Measurements from ENCODE around the gene MAPK12. TPM values are rescaled to one million over a fixed set of nuclear protein-coding genes. Genes with fewer than 3 reads are reported as not detected.
"Not testable (repeated sequence)": the region's sequence is repeated elsewhere in the genome, so short reads cannot be mapped to it uniquely, and the experiment has no call there.

MAPK12 gene
- polyA plus RNA-seq, 1 donor from 2014 or later = 36.7 TPM

DNA sequence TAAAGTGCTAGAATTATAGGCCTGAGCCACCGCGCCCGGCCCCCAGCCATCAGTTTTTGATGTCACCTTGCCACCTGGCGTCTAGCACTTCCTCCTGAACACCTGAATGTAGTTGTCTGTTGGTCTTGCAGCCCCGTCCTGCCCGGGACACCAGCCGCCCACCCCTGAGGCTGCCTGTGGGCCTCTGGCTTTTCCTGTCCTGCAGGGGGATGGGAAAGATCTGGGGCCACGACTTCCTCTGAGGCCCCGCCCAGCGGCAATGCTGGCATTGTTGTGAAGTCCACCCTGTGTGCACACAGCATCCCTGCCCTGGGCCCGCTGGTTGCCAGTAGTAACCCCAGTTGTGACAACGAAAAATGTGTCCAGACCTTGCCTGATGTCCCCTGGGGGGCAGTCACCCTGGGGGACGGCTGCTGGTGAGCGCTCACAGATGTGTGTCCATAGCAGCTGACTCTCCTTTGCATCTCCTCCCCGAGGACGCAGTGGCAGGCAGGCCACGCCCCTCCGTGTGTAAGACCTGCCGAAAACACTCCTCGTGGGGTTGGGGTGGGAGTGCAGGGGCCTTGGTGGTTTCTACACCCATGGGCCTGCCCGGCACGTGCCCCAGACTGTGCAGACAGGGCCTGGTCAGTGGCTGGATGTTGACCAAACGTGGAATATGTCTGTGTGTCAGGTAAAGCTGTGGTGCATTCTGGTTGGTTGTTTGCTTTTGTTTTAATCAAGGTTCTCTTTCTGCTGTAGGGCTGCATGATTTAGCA lies 53.9 kb downstream of the MAPK12 start:
- no peaks in the 10 kb centered on the region for H3K9me2 ChIP-seq (ENCODE audit: insufficient read depth, low read length)
- no peak overlapping the region for H3K4me3 ChIP-seq (ENCODE audit: low read length)
- H3K9ac ChIP-seq (ENCODE audit: low read length) = no peak overlapping the region
- H3K27me3 ChIP-seq (ENCODE audit: insufficient read depth, low read depth, low read length) = no peaks in the 10 kb centered on the region
- no peaks in the 10 kb centered on the region for H4K20me1 ChIP-seq (ENCODE audit: insufficient read depth)
- H3K27ac ChIP-seq (ENCODE audit: low read length) = no peak overlapping the region
- peaks cover 10% of the 10 kb centered on the region for H3K79me2 ChIP-seq (replicated peaks; ENCODE audit: insufficient read depth, low read length)
- H3K36me3 ChIP-seq (ENCODE audit: insufficient read depth, low read length) = peaks cover 11% of the 10 kb centered on the region
- H3F3A ChIP-seq (ENCODE audit: insufficient read depth, low read length, poor library complexity, severe bottlenecking) = no peaks in the 10 kb centered on the region
- H3K4me2 ChIP-seq (ENCODE audit: low read length) = no peak overlapping the region
- TF ChIP-seq RAD21 (conservative IDR thresholded peaks at IDR 0.05) (no peak), EZH2 (IDR thresholded peaks at IDR 0.05; ENCODE audit: borderline replicate concordance, insufficient read depth, low read length, poor library complexity, severe bottlenecking) (no peak), MXI1 (conservative IDR thresholded peaks at IDR 0.05; ENCODE audit: poor library complexity, severe bottlenecking) (no peak)
- TF ChIP-seq, protein P1, sequence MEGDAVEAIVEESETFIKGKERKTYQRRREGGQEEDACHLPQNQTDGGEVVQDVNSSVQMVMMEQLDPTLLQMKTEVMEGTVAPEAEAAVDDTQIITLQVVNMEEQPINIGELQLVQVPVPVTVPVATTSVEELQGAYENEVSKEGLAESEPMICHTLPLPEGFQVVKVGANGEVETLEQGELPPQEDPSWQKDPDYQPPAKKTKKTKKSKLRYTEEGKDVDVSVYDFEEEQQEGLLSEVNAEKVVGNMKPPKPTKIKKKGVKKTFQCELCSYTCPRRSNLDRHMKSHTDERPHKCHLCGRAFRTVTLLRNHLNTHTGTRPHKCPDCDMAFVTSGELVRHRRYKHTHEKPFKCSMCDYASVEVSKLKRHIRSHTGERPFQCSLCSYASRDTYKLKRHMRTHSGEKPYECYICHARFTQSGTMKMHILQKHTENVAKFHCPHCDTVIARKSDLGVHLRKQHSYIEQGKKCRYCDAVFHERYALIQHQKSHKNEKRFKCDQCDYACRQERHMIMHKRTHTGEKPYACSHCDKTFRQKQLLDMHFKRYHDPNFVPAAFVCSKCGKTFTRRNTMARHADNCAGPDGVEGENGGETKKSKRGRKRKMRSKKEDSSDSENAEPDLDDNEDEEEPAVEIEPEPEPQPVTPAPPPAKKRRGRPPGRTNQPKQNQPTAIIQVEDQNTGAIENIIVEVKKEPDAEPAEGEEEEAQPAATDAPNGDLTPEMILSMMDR (IDR thresholded peaks at IDR 0.05; ENCODE audit: poor library complexity, severe bottlenecking) = no peak
- H2AFZ ChIP-seq (ENCODE audit: low read depth, low read length) = no peak overlapping the region
- H3K9me3 ChIP-seq (ENCODE audit: low read length) = no peaks in the 10 kb centered on the region

GRCh38 chr22:50206599-50206998 lies 54.9 kb downstream of the MAPK12 start:
- H3K9ac ChIP-seq (ENCODE audit: low read length) = no peak overlapping the region
- H3K27ac ChIP-seq (ENCODE audit: low read length) = no peak overlapping the region
- no peaks in the 10 kb centered on the region for H3F3A ChIP-seq (ENCODE audit: insufficient read depth, low read length, poor library complexity, severe bottlenecking)
- no peak for TF ChIP-seq MXI1 (conservative IDR thresholded peaks at IDR 0.05; ENCODE audit: poor library complexity, severe bottlenecking)
- no peak for TF ChIP-seq TAF1 (IDR thresholded peaks at IDR 0.05; ENCODE audit: low read depth)
- no peaks in the 10 kb centered on the region for H3K9me3 ChIP-seq (ENCODE audit: low read length)
- no peak overlapping the region for H3K4me2 ChIP-seq (ENCODE audit: low read length)
- peaks cover 11% of the 10 kb centered on the region for H3K36me3 ChIP-seq (ENCODE audit: insufficient read depth, low read length)
- H2AFZ ChIP-seq (ENCODE audit: low read depth, low read length) = no peak overlapping the region
- H3K27me3 ChIP-seq (ENCODE audit: insufficient read depth, low read depth, low read length) = no peaks in the 10 kb centered on the region
- peaks cover 20% of the 10 kb centered on the region for H3K79me2 ChIP-seq (replicated peaks; ENCODE audit: insufficient read depth, low read length)
- H4K20me1 ChIP-seq (ENCODE audit: insufficient read depth) = peaks cover 3% of the 10 kb centered on the region
- no peak overlapping the region for H3K4me3 ChIP-seq (ENCODE audit: low read length)
- H3K9me2 ChIP-seq (ENCODE audit: insufficient read depth, low read length) = no peaks in the 10 kb centered on the region

DNA sequence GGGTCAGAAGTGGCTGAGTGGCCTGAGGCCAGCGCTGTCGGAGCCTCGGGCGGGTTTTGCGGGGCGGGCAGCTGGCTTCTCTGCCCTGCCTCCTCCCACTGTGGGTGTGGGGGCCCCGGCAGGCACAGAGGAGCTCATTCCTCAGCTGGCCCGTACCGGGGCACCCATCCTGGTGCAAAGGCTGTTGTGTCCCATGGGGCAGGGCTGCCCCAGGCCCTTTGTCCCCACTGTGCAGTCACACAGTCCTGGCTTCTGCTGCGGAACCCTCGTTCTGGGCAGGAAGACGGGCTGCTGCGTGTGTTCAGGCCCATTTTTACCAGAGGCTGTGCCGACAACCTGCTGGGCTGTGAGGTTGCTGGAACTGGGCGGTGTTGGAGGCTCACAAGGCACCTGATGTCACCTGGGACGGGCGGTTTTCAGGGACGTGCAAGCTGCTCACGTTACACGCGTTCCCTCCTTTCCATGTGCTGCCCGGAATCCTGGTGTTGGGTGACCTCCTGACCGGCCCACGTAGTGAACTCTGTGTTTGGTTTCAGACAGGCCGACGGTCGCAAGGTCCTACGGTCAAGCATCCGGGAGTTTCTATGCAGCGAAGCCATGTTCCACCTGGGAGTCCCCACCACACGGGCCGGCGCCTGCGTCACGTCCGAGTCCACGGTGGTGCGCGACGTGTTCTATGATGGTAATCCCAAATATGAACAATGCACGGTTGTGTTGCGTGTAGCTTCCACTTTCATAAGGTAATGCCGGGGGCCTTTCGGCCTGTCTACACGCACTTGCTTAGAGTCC lies 55.5 kb downstream of the MAPK12 start:
- Histone ChIP-seq H3K9ac (ENCODE audit: low read length) (no peak overlapping the region), H3K27me3 (ENCODE audit: insufficient read depth, low read depth, low read length) (no peaks in the 10 kb centered on the region), H2AFZ (ENCODE audit: low read depth, low read length) (no peak overlapping the region), H3K4me2 (ENCODE audit: low read length) (no peak overlapping the region), H3K4me3 (ENCODE audit: low read length) (no peak overlapping the region), H3K9me2 (ENCODE audit: insufficient read depth, low read length) (no peaks in the 10 kb centered on the region), H3K36me3 (ENCODE audit: insufficient read depth, low read length) (peaks cover 11% of the 10 kb centered on the region), H3K79me2 (replicated peaks; ENCODE audit: insufficient read depth, low read length) (peaks cover 20% of the 10 kb centered on the region), H3K9me3 (ENCODE audit: low read length) (no peaks in the 10 kb centered on the region), H3F3A (ENCODE audit: insufficient read depth, low read length, poor library complexity, severe bottlenecking) (no peaks in the 10 kb centered on the region), H4K20me1 (ENCODE audit: insufficient read depth) (peaks cover 3% of the 10 kb centered on the region), H3K27ac (ENCODE audit: low read length) (no peak overlapping the region)
- no peak for TF ChIP-seq EP300 (conservative IDR thresholded peaks at IDR 0.05; ENCODE audit: poor library complexity, severe bottlenecking)
- no peak for TF ChIP-seq MXI1 (conservative IDR thresholded peaks at IDR 0.05; ENCODE audit: poor library complexity, severe bottlenecking)
- TF ChIP-seq POLR2AphosphoS5 (IDR thresholded peaks at IDR 0.05) = no peak
- no peak for TF ChIP-seq RAD21 (conservative IDR thresholded peaks at IDR 0.05)
- TF ChIP-seq EZH2 (IDR thresholded peaks at IDR 0.05; ENCODE audit: borderline replicate concordance, insufficient read depth, low read length, poor library complexity, severe bottlenecking) = no peak
- TF ChIP-seq SMC3 (conservative IDR thresholded peaks at IDR 0.05; ENCODE audit: poor library complexity) = no peak

DNA sequence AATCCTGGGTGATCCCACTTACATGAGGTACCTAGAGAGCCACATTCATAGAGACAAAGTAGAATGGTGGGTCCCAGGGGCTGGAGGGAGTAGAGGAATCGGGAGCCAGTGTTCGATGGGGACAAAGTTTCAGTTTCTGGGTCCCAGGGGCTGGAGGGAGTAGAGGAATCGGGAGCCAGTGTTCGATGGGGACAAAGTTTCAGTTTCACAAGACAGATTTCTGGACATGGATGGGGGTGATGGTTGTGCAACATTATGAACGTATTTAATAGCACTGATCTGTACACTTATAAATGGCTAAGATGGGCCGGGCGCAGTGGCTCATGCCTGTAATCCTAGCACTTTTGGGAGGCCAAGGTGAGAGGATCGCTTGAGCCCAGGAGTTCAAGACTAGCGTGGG lies 56.5 kb downstream of the MAPK12 start:
- H3K27me3 ChIP-seq (ENCODE audit: insufficient read depth, low read depth, low read length); H4K20me1 ChIP-seq (ENCODE audit: insufficient read depth); H3K9me3 ChIP-seq (ENCODE audit: low read length); H3F3A ChIP-seq (ENCODE audit: insufficient read depth, low read length, poor library complexity, severe bottlenecking); H3K4me3 ChIP-seq (ENCODE audit: low read length); H3K27ac ChIP-seq (ENCODE audit: low read length); H3K4me2 ChIP-seq (ENCODE audit: low read length); H3K9ac ChIP-seq (ENCODE audit: low read length); H2AFZ ChIP-seq (ENCODE audit: low read depth, low read length); H3K9me2 ChIP-seq (ENCODE audit: insufficient read depth, low read length): not testable (repeated sequence)
- Histone ChIP-seq H3K36me3 (ENCODE audit: insufficient read depth, low read length) (peaks cover 11% of the 10 kb centered on the region), H3K79me2 (replicated peaks; ENCODE audit: insufficient read depth, low read length) (peaks cover 20% of the 10 kb centered on the region)
